ENCODE data around the gene PLA2G4D.

Gene PLA2G4D

DNA sequence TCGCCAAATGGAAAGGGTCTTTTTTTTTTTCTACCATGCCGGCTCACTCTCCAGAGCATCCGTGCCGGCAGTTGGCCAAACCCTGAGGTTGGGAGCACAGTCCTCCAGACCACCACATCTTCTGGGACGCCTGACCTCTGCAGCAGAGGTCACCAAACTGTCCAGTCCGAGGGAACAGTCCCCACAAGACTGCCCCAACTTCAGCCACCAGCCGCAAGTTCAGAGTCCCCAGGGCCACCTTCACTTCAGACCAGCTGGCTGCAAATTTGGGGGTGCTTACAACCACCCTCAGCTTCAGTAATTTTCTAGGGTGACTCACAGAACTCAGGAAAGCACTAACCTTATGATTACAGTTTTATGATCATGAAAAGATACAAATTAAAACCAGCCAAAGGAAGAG lies 28.9 kb downstream of the PLA2G4D start:
- TF ChIP-seq CTCF (IDR thresholded peaks at IDR 0.05; ENCODE audit: low read depth, low read length, missing control alignments): no peak
- Histone ChIP-seq H3K27me3 (replicated peaks) (no peaks in the 10 kb centered on the region), H3K27ac (no peak overlapping the region), H3K4me3 (ENCODE audit: low read depth, low read length) (no peak overlapping the region), H3K36me3 (replicated peaks) (no peaks in the 10 kb centered on the region)
- no peak for DNase-seq
- in situ Hi-C loops (cut with HindIII; ENCODE audit: low pct_ligation_motif_present, low sequenced_read_pairs): no loop called here

DNA sequence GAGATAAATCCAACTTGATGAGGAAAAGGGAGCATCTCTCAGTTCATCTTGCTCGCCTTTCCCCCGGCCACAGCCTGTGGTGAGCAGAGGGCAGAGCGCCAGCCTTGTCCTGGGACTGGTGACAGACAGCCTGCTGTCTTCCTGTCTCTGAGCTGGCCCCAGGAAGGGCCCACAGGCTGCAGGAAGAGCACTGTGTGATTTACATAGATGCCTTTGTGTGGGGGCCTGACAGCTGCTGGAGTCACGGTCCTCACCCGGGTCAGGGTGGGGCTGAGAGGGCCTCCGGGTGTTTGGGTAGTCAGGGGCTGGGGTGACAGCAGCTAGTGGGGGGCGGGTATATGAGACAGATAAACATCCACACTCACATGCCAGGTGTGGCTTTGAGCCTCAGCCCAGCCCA lies 29.3 kb downstream of the PLA2G4D start:
- in situ Hi-C loops (cut with HindIII; ENCODE audit: low pct_ligation_motif_present, low sequenced_read_pairs): no loop called here
- no peak overlapping the region for H3K27ac ChIP-seq
- no peak overlapping the region for H3K4me3 ChIP-seq (ENCODE audit: low read depth, low read length)
- no peaks in the 10 kb centered on the region for H3K27me3 ChIP-seq (replicated peaks)
- H3K36me3 ChIP-seq (replicated peaks): no peaks in the 10 kb centered on the region
- no peak for TF ChIP-seq CTCF (IDR thresholded peaks at IDR 0.05; ENCODE audit: low read depth, low read length, missing control alignments)
- DNase-seq: no peak

DNA sequence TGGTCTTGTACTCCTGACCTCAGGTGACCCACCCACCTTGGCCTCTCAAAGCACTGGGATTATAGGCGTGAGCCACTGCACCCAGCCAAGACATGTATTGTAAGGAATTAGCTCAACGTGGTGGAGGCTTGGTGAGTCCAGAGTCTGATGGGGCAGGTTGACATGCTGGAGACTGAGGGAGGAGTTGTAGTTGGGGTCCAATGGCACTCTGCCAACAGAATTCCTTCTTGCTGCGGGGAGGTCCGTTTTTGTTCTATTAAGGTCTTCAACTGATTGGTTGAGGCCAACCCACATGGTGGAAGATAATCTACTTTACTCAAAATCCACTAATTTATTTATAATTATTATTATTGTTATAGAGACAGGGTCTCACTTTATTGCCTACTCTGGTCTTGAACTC lies 30.1 kb downstream of the PLA2G4D start:
- Histone ChIP-seq H3K27me3 (replicated peaks) (no peaks in the 10 kb centered on the region), H3K4me3 (ENCODE audit: low read depth, low read length) (no peak overlapping the region), H3K27ac (no peak overlapping the region), H3K36me3 (replicated peaks) (no peaks in the 10 kb centered on the region)
- in situ Hi-C loops (cut with HindIII; ENCODE audit: low pct_ligation_motif_present, low sequenced_read_pairs): no loop called here
- TF ChIP-seq CTCF (IDR thresholded peaks at IDR 0.05; ENCODE audit: low read depth, low read length, missing control alignments): no peak
- DNase-seq: no peak

- no peak for DNase-seq
- H3K27me3 ChIP-seq (replicated peaks): no peaks in the 10 kb centered on the region
- no peak overlapping the region for H3K4me3 ChIP-seq (ENCODE audit: low read depth, low read length)
- no peak overlapping the region for H3K27ac ChIP-seq
- in situ Hi-C loops (cut with HindIII; ENCODE audit: low pct_ligation_motif_present, low sequenced_read_pairs): no loop called here
- H3K36me3 ChIP-seq (replicated peaks): no peaks in the 10 kb centered on the region
- TF ChIP-seq CTCF (IDR thresholded peaks at IDR 0.05; ENCODE audit: low read depth, low read length, missing control alignments): no peak
Measured at GRCh38 chr15:42063122-42063848, 31.1 kb downstream of the PLA2G4D start.

DNA sequence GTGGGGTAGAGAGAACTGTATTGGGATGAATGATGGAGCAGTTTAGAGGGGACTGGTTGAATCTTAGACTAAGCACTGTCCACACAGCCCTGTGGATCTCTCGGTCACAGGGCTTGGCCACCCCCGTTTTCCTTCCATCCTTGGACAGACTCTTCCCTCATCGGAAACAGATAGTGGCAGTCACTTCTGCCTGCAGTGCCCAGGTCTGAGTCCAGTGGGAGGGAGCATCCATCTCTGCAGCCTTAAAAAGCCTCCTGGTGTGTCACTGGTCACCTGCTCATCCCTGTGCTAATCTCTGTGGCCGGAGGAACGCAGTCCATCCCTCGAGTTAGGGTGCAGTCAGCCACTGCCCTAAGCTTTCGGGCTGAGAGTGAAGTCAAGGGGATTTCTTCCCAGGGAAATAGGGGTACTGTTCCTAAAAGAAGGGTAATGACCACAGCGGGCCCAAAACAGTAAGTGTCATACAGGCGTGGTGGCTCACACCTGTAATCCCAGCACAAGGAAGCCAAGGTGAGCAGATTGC lies 32.0 kb downstream of the PLA2G4D start:
- TF ChIP-seq CTCF (IDR thresholded peaks at IDR 0.05; ENCODE audit: low read depth, low read length, missing control alignments): no peak
- DNase-seq: no peak
- Histone ChIP-seq H3K27me3 (replicated peaks) (no peaks in the 10 kb centered on the region), H3K36me3 (replicated peaks) (no peaks in the 10 kb centered on the region), H3K4me3 (ENCODE audit: low read depth, low read length) (no peak overlapping the region), H3K27ac (no peak overlapping the region)
- in situ Hi-C loops (cut with HindIII; ENCODE audit: low pct_ligation_motif_present, low sequenced_read_pairs): no loop called here

DNA sequence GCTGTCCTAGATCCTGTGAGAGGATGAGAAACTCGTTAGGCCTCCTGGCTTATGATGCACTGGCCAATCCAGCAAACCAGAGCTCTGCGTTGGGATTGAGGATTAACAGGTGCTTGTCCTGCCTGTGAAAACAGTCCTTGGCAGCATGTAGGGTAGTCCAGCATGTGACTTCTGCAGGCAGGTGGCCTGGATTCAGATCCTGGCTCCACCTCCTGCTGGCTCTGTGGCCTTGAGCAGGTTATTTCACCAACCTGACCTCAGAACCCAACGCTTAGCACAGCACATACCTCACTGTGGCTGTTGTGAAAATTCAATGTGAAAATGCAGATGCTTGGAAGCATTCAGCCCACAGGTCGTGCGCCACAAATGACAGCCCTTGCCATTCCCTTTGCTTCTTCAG lies 33.6 kb downstream of the PLA2G4D start:
- DNase-seq: no peak
- H3K36me3 ChIP-seq (replicated peaks): no peaks in the 10 kb centered on the region
- in situ Hi-C loops (cut with HindIII; ENCODE audit: low pct_ligation_motif_present, low sequenced_read_pairs): no loop called here
- H3K27me3 ChIP-seq (replicated peaks): no peaks in the 10 kb centered on the region
- H3K27ac ChIP-seq: no peak overlapping the region
- no peak overlapping the region for H3K4me3 ChIP-seq (ENCODE audit: low read depth, low read length)
- no peak for TF ChIP-seq CTCF (IDR thresholded peaks at IDR 0.05; ENCODE audit: low read depth, low read length, missing control alignments)
